ENCODE results near the gene NTRK2.
"Not testable (repeated sequence)": the region's sequence is repeated elsewhere in the genome, so short reads cannot be mapped to it uniquely, and the experiment has no call there.

NTRK2 gene

GRCh38 chr9:84898188-84898587 is 228.7 kb downstream of the NTRK2 start:
- no peak overlapping the region for H3K4me3 ChIP-seq (ENCODE audit: low read length)
- H3K9me3 ChIP-seq (ENCODE audit: control insufficient read depth, insufficient read depth, low read length) = no peaks in the 10 kb centered on the region
- no peaks in the 10 kb centered on the region for H3K9me2 ChIP-seq (replicated peaks; ENCODE audit: control insufficient read depth, low read length)
- no peaks in the 10 kb centered on the region for H3K36me3 ChIP-seq (ENCODE audit: control insufficient read depth, low read length)
- no peak overlapping the region for H3K4me2 ChIP-seq (ENCODE audit: low read length)
- H3K79me2 ChIP-seq (ENCODE audit: control insufficient read depth, low read length) = no peaks in the 10 kb centered on the region
- no peaks in the 10 kb centered on the region for H3K4me1 ChIP-seq (ENCODE audit: control insufficient read depth, low read length)
- no peaks in the 10 kb centered on the region for H4K20me1 ChIP-seq (ENCODE audit: control insufficient read depth, insufficient read depth, low read depth, low read length)
- H3K27me3 ChIP-seq (ENCODE audit: control insufficient read depth, low read length) = no peaks in the 10 kb centered on the region
- TF ChIP-seq EZH2phosphoT487 (IDR thresholded peaks at IDR 0.05; ENCODE audit: borderline replicate concordance, low read length) = no peak
- no peak for TF ChIP-seq CTCF (IDR thresholded peaks at IDR 0.05; ENCODE audit: low read depth, low read length, poor library complexity, severe bottlenecking)
- no peak overlapping the region for H3K27ac ChIP-seq (ENCODE audit: low read depth, low read length)
- H3F3A ChIP-seq (ENCODE audit: control insufficient read depth, insufficient read depth) = no peaks in the 10 kb centered on the region

GRCh38 chr9:84898618-84899017 is 229.1 kb downstream of the NTRK2 start:
- H3K27me3 ChIP-seq (ENCODE audit: control insufficient read depth, low read length); H3F3A ChIP-seq (ENCODE audit: control insufficient read depth, insufficient read depth): not testable (repeated sequence)

GRCh38 chr9:84899326-84899725 is 229.8 kb downstream of the NTRK2 start:
- Histone ChIP-seq H3K4me3 (ENCODE audit: low read length) (no peak overlapping the region), H3F3A (ENCODE audit: control insufficient read depth, insufficient read depth) (no peaks in the 10 kb centered on the region), H3K79me2 (ENCODE audit: control insufficient read depth, low read length) (no peaks in the 10 kb centered on the region), H3K36me3 (ENCODE audit: control insufficient read depth, low read length) (no peaks in the 10 kb centered on the region), H3K9me3 (ENCODE audit: control insufficient read depth, insufficient read depth, low read length) (no peaks in the 10 kb centered on the region), H4K20me1 (ENCODE audit: control insufficient read depth, insufficient read depth, low read depth, low read length) (no peaks in the 10 kb centered on the region), H3K4me2 (ENCODE audit: low read length) (no peak overlapping the region), H3K27ac (ENCODE audit: low read depth, low read length) (no peak overlapping the region), H3K27me3 (ENCODE audit: control insufficient read depth, low read length) (no peaks in the 10 kb centered on the region), H3K9me2 (replicated peaks; ENCODE audit: control insufficient read depth, low read length) (no peaks in the 10 kb centered on the region), H3K4me1 (ENCODE audit: control insufficient read depth, low read length) (no peaks in the 10 kb centered on the region)
- TF ChIP-seq EZH2phosphoT487 (IDR thresholded peaks at IDR 0.05; ENCODE audit: borderline replicate concordance, low read length) = no peak
- no peak for TF ChIP-seq CTCF (IDR thresholded peaks at IDR 0.05; ENCODE audit: low read depth, low read length, poor library complexity, severe bottlenecking)

More at GRCh38 chr9:84898618-84899017, 229.1 kb downstream of the NTRK2 start:
- H3K36me3 ChIP-seq (ENCODE audit: control insufficient read depth, low read length); H3K4me1 ChIP-seq (ENCODE audit: control insufficient read depth, low read length); H3K9me2 ChIP-seq (replicated peaks; ENCODE audit: control insufficient read depth, low read length); H4K20me1 ChIP-seq (ENCODE audit: control insufficient read depth, insufficient read depth, low read depth, low read length); H3K9me3 ChIP-seq (ENCODE audit: control insufficient read depth, insufficient read depth, low read length); H3K27ac ChIP-seq (ENCODE audit: low read depth, low read length); H3K4me2 ChIP-seq (ENCODE audit: low read length); H3K4me3 ChIP-seq (ENCODE audit: low read length); H3K79me2 ChIP-seq (ENCODE audit: control insufficient read depth, low read length): not testable (repeated sequence)

- no peaks in the 10 kb centered on the region for H3K4me1 ChIP-seq (ENCODE audit: control insufficient read depth, low read length)
- no peaks in the 10 kb centered on the region for H3K79me2 ChIP-seq (ENCODE audit: control insufficient read depth, low read length)
- H3K27me3 ChIP-seq (ENCODE audit: control insufficient read depth, low read length) = no peaks in the 10 kb centered on the region
- TF ChIP-seq CTCF (IDR thresholded peaks at IDR 0.05; ENCODE audit: low read depth, low read length, poor library complexity, severe bottlenecking) = no peak
- TF ChIP-seq EZH2phosphoT487 (IDR thresholded peaks at IDR 0.05; ENCODE audit: borderline replicate concordance, low read length) = no peak
- H3K36me3 ChIP-seq (ENCODE audit: control insufficient read depth, low read length) = no peaks in the 10 kb centered on the region
- H4K20me1 ChIP-seq (ENCODE audit: control insufficient read depth, insufficient read depth, low read depth, low read length) = no peaks in the 10 kb centered on the region
- H3K9me2 ChIP-seq (replicated peaks; ENCODE audit: control insufficient read depth, low read length) = no peaks in the 10 kb centered on the region
- H3K9me3 ChIP-seq (ENCODE audit: control insufficient read depth, insufficient read depth, low read length) = no peaks in the 10 kb centered on the region
- no peak overlapping the region for H3K4me2 ChIP-seq (ENCODE audit: low read length)
- H3F3A ChIP-seq (ENCODE audit: control insufficient read depth, insufficient read depth) = no peaks in the 10 kb centered on the region
- no peak overlapping the region for H3K4me3 ChIP-seq (ENCODE audit: low read length)
- no peak overlapping the region for H3K27ac ChIP-seq (ENCODE audit: low read depth, low read length)
These were observed 230.9 kb downstream of the NTRK2 start for GRCh38 chr9:84900421-84900820.
